ENCODE measurements around the gene TAS1R3.
A peak's percentile ranks its signal among the peaks of the same experiment; 100 is the strongest.

Gene TAS1R3

DNA sequence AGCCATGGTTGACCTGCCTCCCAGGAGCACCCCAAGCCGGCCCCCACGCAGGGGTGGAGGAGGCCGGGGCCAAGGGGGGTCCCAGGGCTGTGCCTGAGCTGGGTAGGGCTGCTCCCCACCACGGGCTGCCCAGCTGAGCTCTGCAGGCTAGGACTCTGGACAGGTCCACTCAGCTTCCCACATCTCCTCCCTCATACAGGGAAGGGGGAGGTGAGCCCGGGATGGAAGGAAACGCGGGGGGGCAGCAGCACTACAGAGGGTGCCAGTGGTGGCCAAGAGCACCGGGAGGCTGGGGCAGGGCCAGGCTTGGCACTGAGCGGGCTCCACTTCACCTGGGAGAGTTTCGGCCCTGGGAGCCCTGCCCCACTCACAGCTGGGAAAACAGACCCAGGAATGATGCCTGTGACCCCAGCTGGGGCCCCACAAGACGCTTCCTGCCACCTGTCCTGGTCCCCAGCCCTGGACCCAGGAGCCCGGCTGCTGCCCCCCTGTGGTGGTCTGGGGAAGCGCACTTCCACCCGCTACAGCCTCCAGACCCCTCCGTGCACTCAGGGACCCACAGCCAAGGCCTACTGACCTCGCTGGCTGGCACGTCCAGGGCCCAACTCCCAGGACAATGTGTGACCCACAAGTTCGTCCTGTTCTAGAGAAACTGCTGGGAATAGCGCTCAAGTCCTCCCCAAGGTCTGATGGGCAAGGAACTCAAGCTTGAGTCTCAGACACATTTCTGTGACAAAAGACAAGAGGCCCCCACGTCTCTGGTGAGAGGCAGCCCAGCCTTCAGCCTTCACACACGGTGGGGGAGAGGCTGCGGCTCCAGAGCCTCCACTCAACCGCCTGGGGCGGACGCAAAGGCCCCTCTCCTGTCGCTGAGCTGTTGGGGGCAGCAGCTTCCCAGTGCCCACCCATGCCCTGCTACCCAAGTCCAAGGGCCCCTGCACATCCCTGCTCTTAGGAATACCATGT lies 40.9 kb downstream of the TAS1R3 start:
- DNase-seq (ENCODE audit: low read depth), result peak; percentile 54

DNA sequence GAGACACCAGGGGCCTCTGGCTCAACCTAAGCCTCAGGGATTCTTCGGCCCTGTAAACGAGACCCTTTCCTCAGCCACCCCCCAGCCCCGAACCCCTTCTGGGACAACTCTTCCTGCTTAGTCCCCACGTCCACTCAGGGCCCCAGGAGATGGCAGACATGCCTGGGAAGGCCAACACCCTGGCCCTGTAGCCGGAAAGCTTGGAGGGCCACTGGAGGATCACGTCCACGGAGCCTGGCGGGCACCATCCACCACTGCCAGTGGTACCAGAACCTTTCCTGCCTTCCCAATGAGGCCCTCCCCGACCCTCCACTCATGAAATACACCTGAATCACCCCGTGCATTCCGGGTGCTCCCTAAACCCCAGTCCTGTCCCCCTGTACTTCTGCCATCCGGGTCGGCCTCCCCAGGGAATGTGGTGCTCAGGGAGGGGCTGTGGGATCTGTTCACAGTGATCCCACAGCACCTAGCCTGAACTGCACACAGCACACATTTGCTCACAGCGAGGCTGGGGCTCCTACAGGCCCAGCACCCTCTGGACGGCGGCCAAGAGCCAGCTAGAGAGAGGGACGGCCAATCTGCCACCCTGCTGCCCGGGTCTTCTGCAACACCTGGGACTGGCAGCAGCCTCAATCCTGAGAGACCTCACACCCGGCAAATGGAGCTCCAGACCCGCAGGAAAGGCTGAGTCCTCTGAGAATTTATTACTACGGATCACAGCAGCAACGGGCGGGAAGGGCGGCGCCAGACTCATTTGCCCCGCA lies 42.2 kb downstream of the TAS1R3 start:
- DNase-seq (ENCODE audit: low read depth), result no peak

DNA sequence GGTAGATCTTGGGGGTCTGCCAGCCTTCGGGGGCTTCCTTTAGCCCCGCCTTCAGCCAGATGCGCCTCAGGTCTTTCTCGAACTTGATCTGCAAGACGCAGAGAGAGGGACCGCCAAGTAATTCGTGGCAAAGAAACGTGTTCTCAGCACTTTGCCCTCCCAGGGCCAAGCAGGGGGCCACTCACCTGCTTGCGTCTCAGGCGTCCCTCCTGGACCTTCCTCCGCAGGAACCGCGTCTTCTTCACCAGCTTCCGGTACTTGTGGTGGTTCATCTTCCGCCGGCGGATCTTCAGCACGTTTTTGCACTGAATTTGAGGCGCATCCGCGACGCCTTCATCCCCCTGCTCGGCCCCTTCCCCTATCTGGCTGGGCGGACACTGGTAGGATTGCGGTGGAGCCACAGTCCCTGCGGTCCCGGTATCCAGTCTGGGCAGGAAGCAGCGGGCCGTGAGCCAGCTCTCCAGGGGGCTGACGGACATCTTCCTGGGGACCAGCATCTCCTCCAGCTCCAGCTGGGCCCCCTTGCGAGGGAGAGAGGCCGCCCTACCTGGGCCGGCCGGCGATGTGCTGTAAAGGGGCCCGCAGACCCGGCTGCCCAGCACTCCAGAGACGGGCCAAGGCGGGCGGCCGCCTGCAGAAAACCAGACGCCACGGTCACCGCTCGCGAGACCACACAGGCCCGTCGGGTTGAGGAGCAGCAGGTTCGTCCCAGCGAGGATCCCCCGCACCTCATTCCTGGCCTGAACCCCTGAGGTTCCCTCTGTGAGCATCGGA lies 42.9 kb downstream of the TAS1R3 start:
- DNase-seq (ENCODE audit: low read depth), result no peak

DNA sequence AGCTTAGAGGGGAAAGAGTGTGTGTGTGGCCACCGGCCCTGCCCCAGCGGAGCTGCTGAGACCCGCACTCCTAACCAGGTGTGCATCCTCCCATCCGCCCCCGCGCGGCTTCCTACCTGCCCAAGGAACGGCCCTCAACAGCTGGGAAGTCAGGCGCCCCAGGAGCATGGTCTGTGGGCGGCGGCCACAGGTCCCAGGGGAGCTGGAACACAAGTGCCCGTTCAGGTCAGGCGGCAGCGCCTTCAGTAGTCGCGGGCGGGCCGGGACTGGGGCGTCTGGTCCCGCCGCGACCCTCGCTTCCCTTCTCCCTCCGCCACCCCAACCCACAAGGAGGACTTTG lies 43.5 kb downstream of the TAS1R3 start:
- DNase-seq (ENCODE audit: low read depth), result no peak

DNA sequence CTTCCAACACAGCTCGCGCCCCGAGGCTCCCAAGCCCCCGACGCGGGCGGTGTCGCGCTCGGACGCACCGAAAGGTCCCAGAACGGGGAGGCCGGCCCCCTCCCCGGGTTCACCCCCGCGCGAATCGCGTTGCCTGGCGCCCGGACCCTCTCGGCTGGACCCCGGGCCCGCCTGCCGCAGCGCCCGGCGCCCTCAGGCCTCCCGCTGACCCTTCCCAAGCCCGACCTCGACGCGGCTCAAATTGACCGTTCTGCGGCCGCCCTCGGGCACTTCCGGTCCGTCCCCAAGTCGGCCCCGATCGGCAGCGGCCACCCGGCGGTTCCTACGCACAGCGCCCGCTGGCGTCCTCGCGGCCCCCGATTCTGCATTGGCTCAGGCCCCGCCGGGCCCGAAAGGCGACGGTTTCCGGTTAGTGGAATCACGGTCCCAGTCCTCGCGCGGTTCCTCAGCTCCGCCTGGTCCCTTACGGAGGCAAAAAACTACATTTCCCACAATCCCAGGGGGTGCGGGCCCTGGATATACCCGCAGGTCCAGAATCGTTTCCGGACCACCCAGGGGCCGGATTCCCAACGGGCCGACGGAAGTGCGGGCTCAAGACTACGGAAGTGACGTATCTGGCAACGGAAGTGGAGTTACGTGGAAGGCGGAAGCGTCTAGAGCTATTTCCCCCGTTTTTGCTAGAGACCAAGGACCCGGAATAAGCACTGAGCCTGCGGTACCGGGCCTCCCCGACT lies 44.0 kb downstream of the TAS1R3 start, which contains the start of gene AURKAIP1:
Gene AURKAIP1 (minus strand): TSS at position 279 of the 734 bp plus-strand sequence. CDS start 451 bp downstream, outside the sequence.
- DNase-seq (ENCODE audit: low read depth), result peak; percentile 89

DNA sequence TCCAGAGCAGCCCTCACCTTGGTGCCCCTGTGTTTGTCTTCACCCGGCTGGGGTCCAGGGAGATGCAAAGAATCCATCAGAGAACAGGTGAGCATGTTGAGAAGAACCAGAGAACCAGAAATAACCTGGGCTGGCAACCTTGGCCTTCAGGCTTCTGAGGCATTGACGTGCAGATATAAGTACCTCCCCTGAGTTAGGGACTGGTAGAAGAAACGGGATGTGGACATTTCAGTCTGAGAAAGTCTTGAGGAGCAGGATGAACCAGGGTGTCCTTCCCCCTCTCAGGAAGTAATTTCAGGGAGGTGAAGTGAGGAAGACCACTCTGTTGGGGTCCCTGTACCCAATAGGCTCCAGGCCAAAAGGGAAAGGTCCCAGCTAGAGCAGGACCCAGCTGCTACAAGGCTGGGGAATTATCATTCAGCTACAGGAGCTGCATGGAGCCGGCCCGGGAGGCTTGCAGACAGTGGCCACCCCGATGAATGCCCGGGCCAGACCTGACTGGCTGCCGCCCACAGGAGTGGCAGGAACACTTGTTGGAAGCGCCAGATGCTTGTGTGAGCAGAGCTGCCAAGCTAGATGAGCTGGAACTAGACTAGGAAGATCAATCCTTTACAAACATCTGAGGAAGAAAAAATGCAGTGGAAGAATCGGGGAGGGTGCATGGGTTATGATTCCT lies 45.6 kb downstream of the TAS1R3 start:
- DNase-seq (ENCODE audit: low read depth), result no peak

DNA sequence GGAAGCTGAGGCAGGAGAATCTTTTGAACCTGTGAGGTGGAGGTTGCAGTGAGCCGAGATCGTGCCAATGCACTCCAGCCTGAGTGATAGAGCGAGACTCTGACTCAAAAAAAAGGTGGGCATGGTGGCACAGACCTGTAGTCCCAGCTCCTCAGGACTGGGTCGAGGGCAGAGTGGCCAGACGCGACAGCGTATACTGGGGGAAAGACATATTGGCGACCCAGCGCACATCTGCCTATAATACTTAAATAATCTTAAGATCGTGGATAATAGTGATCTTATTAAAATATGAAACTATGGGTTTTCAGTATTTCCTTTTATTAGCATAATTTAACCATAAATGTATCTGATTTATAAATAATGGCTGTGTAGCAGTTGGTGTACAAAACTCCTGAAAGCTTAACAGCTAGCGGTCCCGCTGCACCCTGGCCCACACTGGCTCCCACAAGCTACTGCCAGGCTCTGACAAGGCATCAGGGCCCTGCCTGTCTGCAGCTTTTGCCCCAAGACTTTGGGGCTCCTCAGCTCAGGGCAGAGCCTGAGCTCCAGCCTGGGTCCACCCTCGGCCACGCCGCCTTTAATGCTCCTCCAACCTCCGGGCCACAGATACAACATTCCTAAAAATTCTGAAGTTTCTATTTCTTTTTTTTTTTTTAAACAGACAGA lies 46.6 kb downstream of the TAS1R3 start:
- DNase-seq (ENCODE audit: low read depth), result no peak

DNA sequence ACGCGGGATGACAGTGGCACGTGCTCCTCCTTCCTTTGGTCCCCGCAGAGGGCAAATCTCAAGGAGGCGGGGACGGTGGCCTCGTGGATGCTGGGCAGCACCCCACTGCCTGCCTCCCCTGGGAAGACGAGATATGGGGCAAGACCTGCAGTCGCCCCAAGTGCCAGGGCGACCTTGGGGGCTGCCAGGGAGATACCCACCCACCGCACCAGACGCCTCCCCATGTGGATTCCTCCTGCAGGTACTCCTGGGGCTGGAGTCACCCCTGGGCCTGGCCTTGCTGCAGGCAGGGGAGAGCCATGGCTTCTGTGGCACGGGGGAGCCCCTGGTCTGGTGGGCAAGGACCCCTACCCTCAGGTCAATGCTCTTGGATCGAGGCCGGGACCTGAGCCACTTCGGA lies 49.8 kb downstream of the TAS1R3 start:
- no peak for DNase-seq (ENCODE audit: low read depth)

DNA sequence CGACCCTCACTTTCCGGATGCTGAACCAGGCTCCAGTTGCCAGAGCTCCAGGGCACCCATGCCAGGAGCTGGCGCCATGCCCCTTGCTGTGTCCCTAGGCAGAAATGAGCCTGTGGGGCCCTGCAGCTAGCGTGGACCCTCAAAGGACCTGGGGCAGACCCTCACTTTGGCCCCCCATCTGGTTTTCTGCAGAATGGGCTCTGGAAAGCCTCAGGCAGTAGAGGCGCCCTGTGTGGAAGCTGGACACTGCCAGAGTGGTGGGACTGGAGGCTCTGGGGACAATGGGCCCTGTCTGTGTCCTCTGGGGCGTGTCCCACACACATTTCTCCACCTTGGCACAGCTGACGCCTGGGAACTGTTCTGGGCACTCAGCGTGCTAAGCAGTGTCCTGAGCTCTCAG lies 50.2 kb downstream of the TAS1R3 start:
- DNase-seq (ENCODE audit: low read depth), result no peak
